T-helper 9 cell (primary cell): Measurements from ENCODE around the gene CEP63.

Source experiments
- DNase-seq: peaks from one replicate; pipeline ENCODE4 v3.0.0-alpha.2; 2020

The CEP63 gene

GRCh38 chr3:134610432-134611385 lies 124.9 kb downstream of the CEP63 start:
- no peak for DNase-seq

- no peak for DNase-seq
Measured at GRCh38 chr3:134611516-134611915, 125.7 kb downstream of the CEP63 start.

GRCh38 chr3:134613006-134613520 lies 127.2 kb downstream of the CEP63 start:
- DNase-seq, result no peak

- no peak for DNase-seq
Measured at GRCh38 chr3:134614955-134615354, 129.1 kb downstream of the CEP63 start.

GRCh38 chr3:134615743-134616142 lies 129.9 kb downstream of the CEP63 start:
- DNase-seq, result no peak

- DNase-seq, result no peak
Measured at GRCh38 chr3:134617608-134618477, 132.0 kb downstream of the CEP63 start.

GRCh38 chr3:134618478-134619300 lies 132.8 kb downstream of the CEP63 start:
- DNase-seq, result no peak

- DNase-seq, result no peak
Measured at GRCh38 chr3:134619301-134619615, 133.4 kb downstream of the CEP63 start.

- DNase-seq, result no peak
Measured at GRCh38 chr3:134619884-134620445, 134.1 kb downstream of the CEP63 start.

GRCh38 chr3:134620476-134621115 lies 134.7 kb downstream of the CEP63 start:
- no peak for DNase-seq

- no peak for DNase-seq
Measured at GRCh38 chr3:134621854-134622253, 136.0 kb downstream of the CEP63 start.

- DNase-seq, result no peak
Measured at GRCh38 chr3:134622806-134623365, 137.0 kb downstream of the CEP63 start.

- DNase-seq, result no peak
Measured at GRCh38 chr3:134623615-134624245, 137.9 kb downstream of the CEP63 start.
